GM23338 (cell line): Measurements from ENCODE around the gene RAB7B.

Experiments used
- ETS1 ChIP-seq: IDR thresholded peaks from 2 replicates; pipeline ENCODE4 v1.6.1; 2016; ENCODE audit warnings: antibody characterized with exemption
- EZH2 ChIP-seq: fragments of 200-600 bp; sonication (generic); IDR thresholded peaks from one replicate; pipeline ENCODE4 v1.8.0; 2017; ENCODE audit warnings: antibody characterized with exemption, mild to moderate bottlenecking, low read depth; ENCODE audit not compliant: unreplicated experiment
- EZH2phosphoT487 ChIP-seq: fragments of 200-600 bp; sonication (generic); IDR thresholded peaks from one replicate; pipeline ENCODE4 v1.8.1; 2018; ENCODE audit warnings: antibody characterized with exemption; ENCODE audit not compliant: unreplicated experiment
- JUNB ChIP-seq: IDR thresholded peaks from one replicate; pipeline ENCODE4 v1.6.1; 2016; ENCODE audit warnings: antibody characterized with exemption; ENCODE audit not compliant: unreplicated experiment
- POLR2AphosphoS5 ChIP-seq: IDR thresholded peaks from 2 replicates; pipeline ENCODE4 v1.6.1; 2016; ENCODE audit warnings: antibody characterized with exemption, low read depth
- REST ChIP-seq: IDR thresholded peaks from one replicate; pipeline ENCODE4 v1.6.1; 2018; ENCODE audit warnings: antibody characterized with exemption; ENCODE audit not compliant: unreplicated experiment
- TF ChIP-seq, protein P1 (sequence below), 2 experiments: fragments of 200-600 bp in 1 of 2; sonication (generic) in 1 of 2; conservative IDR thresholded peaks; 2 replicates each; pipeline versions ENCODE4 v1.5.1 to v1.6.1; 2016 to 2017; ENCODE audit warnings: antibody characterized with exemption in 2 of 2, low read depth in 2 of 2, mild to moderate bottlenecking in 2 of 2, moderate library complexity in 1 of 2

DNA sequence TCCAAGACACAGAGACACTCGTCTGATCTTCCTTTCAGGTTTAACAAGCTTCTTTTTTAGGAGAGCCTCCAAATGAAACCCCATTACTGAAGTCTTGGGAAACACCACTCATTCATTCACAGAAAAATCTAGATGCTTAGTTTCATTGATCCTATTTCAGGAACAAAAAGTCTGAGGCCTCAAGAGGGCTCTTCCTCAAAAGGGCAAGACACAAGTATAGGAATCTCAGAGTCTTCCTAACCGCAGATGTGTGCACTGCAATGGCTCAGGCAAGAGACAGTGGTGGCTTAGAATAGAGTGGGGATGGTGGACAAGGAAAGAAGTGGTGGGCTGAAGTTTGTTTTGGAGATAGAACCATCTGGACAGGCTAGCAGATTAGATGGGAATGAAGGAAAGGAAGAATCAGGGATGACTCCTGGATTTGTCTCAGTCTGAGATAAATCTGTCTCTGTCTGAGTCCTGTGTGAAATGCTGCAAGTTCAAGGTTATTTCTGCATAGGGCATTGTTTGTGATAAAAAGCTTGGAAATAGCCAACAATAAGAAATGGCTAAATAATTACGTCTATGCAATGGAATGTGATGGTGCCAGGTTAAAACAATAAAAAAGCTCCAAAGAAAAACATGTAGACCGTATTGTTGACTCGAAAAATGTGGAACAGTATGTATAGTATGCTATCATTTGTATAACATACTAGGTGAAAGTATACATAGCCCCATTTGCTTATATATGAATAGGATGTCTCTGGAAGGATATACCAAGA is 29.4 kb upstream of the RAB7B start:
- TF ChIP-seq EZH2 = no peak
- TF ChIP-seq EZH2phosphoT487 = no peak
- no peak for TF ChIP-seq POLR2AphosphoS5
- TF ChIP-seq, protein P1, sequence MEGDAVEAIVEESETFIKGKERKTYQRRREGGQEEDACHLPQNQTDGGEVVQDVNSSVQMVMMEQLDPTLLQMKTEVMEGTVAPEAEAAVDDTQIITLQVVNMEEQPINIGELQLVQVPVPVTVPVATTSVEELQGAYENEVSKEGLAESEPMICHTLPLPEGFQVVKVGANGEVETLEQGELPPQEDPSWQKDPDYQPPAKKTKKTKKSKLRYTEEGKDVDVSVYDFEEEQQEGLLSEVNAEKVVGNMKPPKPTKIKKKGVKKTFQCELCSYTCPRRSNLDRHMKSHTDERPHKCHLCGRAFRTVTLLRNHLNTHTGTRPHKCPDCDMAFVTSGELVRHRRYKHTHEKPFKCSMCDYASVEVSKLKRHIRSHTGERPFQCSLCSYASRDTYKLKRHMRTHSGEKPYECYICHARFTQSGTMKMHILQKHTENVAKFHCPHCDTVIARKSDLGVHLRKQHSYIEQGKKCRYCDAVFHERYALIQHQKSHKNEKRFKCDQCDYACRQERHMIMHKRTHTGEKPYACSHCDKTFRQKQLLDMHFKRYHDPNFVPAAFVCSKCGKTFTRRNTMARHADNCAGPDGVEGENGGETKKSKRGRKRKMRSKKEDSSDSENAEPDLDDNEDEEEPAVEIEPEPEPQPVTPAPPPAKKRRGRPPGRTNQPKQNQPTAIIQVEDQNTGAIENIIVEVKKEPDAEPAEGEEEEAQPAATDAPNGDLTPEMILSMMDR (conservative IDR thresholded peaks at IDR 0.05; ENCODE audit: low read depth in 2 of 2) = no peak
- no peak for TF ChIP-seq JUNB
- TF ChIP-seq ETS1 = no peak
- TF ChIP-seq REST = no peak
